Stimulated activated CD8-positive, alpha-beta memory T cell treated with anti-CD3 and anti-CD28 coated beads, Interleukin-7, amount 100 ng/mL, for 1 hour (primary cell): ENCODE measurements around the gene KPNB1.

Experiments used
- DNase-seq, 2 donors: peaks; one replicate each; pipeline ENCODE4 v3.0.0-alpha.2; 2020; ENCODE audit warnings: low read depth in 2 of 2

KPNB1 gene

DNA sequence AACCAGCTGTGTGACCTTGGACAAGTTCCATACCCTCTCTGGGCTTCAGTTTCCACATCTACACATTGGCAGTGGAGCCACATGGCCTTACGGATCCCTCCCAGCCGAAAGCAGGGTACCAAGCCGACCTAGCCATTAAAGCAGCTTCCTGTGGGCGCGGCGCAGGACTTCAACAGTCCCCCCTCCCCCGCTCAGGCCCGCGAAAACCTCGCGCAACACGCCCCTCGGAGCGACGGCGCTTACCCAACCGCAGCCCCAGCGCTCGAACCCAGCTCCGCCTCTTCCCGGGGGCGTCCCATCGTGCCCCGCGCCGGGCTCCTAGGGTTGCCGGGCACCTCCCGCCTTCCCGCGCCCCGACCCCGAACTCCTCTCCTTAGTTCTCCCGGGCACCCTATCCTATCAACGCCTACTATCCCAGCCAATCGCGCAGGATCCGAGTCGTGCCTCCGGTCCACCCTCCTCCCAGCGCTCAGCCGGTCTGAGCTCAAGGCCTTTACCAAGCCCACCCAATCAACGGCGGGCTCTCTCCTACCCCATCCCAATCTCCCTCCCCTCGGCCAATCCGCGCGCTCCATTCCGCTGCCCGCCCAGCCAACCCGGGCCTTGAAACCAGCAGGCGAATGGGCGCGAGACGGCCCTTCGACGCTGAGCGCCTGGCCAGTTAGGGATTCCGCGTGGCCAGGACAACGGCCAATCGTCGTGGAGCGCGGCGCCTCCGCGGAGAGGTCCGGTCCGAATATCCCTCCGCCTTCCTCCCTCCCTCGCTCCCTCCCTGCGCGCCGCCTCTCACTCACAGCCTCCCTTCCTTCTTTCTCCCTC lies at the start of gene KPNB1:
TSS of gene KPNB1 (plus strand) at position 767 of the 819 bp plus-strand sequence. CDS start 326 bp downstream, outside the sequence.
- DNase-seq: peak; percentile 91 to 94

DNA sequence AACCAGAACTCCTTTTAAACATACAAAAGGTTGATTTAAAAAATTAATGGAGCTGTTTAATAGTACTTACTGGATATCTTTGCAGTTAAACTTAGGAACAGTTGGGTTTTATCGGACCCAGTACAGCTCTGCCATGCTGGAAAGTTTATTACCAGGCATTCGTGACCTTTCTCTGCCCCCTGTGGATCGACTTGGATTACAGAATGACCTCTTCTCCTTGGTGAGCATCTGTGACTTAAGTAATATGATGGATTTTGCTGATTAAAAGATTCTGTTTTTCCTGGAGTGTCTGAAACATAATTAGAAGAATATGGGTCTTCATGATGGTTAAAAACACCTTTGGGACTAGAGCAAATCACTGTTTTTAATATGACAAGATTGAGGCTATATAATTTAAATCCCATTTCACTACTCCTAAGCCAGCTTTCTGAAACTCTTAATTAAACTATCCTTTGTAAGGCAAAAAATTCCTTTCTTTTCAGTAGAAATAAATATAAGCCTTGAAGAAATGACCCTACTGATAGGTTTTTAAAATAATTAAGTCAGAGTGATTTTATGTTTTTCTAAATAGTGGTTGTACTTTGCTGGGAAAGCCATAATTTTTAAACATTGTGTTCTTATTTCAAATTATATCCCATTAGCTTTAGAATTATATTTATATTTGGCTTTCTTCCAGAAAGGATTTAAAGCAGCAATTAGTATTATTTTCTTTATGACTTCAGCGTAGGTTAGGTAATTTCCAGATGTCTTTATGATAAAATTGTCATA lies 45.7 kb upstream of the KPNB1 start:
- DNase-seq: no peak

DNA sequence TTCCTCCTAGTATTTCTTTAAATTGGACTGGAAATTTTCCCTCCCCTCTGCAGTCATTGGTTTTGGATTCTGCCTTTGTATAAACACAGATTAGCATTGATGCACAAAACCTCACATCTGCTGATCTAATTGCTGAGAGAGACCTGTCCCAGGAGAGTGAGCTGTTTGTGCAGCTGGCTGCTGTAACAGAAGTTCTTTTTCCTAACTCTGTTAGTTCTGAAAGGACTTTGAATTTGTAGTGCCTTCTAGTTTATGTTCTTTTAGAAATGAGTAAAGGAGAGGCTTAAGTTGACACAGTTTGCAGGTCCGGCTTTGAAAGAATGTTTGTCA lies 45.2 kb upstream of the KPNB1 start:
- no peak for DNase-seq

DNA sequence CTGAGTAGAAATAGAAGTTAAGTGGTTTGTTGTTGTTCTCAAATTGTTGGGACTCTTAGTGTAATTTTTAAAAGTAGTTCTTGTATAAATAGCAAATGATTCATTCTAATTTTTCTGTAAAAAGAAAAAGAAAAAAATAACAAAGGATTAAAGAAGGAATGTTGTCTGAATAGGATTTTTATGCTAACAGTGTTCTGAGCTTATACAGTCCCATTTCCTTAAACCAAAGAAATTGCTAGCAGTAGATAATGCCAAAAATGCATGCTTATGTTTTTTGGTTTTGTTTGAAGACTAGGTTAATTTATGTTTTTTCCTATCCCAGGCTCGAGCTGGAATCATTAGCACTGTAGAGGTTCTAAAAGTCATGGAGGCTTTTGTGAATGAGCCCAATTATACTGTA lies 44.7 kb upstream of the KPNB1 start:
- DNase-seq: no peak

DNA sequence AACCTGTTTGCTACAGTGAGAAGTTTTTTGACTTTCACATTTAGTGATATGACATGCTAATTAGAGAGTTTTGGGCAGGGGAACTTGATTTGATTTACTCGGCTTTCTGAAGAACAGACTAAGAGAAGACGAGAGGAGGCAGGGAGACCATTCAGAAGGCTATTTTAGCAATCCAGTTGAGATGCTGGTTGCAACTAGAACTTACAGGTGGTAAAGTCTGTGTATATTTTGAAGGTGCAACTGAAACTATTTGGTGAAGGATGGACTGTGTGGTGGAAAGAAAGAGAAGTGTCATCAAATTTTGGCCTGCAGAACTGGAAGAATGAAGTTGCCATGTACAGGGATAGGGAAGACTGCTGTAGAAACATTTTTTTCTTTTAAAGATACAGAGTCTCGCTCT lies 42.2 kb upstream of the KPNB1 start:
- DNase-seq: no peak

DNA sequence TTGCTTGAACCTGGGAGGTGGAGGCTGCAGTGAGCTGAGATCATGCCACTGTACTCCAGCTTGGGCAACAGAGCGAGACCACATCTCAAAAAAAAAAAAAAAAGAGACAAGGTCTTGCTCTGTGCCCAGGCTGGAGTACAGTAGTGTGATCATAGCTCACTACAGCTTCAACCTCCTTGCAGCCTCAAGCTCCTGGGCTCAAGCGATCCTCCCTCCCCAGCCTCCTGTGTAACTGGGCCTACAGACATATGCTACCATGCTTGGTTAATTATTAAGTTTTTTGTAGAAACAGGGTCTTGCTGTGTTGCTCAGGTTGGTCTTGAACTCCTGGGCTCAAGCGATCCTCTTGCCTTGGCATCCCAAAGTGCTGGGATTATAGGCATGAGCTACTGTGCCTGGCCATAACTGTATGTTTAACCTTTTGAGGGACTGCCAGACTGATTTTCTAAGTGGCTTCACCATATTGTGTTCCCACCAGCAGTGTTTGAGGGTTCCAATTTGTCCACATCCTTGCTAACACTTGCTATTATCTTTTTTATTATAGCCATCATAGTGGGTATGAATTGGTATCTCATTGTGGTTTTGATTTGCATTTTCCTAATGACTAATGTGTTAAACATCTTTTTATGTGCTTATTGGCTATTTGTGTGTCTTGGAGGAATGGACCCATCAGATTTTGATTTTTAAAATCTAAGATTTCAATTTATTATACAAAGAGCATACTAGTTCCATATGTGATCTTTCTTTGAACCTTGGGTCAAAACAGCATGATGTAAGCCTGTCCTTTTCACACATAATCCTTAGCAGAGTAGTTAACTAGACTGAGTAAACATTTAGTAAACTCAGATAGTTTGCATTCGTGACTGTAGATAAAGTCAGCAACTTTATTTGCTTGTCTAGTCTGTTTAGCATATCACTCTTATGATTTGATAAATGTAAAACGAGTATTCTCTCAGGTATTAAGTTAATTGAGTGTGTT lies 38.1 kb upstream of the KPNB1 start:
- DNase-seq: no peak

DNA sequence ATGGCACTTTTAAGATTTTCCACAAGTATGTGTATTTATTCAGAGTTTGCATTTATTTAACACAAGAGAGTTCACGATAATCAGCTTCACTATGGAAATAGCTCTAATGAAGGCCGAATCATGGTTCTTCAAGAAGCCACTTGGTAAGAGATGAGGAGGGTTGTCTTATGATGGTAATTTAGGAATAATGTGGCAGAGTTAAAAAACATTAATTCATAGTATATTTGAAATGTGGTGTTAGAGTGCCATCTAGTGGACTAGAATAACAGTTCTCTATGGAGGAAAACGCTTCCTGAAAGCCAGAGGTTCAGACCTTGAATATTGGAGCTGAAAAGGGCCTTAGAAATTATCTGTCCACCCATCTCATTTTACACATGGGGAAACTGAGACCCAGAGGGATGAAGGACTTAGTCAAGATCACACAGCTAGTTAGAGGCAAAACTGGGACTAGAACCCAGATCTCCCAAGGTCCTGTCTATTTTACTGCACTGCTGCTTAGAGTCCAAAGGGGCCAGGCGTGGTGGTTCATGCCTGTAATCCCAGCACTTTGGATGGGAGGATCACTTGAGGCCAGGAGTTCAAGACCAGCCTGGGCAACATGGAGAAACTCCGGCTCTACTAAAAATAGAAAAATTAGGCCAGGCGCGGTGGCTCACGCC lies 33.8 kb upstream of the KPNB1 start:
- no peak for DNase-seq

DNA sequence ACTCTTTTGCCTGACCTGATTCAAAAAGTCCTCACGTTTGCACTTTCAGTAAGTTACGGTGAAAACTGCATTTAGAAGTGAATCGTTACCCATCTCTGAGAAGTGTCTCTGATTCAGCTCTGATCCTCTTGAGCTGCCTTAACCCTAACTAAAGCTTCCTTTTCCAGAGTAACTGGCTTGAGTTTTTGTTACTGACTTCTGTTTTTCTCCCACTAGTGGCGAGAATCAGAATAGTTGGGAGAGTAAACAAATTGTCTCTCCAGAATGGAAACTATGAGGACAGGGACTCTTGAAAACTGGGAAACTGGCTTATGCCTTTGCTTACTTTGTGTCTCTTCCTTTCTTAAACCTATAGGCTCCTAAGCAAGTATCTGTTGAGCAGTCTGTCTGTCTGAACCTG lies 31.3 kb upstream of the KPNB1 start:
- DNase-seq: no peak

DNA sequence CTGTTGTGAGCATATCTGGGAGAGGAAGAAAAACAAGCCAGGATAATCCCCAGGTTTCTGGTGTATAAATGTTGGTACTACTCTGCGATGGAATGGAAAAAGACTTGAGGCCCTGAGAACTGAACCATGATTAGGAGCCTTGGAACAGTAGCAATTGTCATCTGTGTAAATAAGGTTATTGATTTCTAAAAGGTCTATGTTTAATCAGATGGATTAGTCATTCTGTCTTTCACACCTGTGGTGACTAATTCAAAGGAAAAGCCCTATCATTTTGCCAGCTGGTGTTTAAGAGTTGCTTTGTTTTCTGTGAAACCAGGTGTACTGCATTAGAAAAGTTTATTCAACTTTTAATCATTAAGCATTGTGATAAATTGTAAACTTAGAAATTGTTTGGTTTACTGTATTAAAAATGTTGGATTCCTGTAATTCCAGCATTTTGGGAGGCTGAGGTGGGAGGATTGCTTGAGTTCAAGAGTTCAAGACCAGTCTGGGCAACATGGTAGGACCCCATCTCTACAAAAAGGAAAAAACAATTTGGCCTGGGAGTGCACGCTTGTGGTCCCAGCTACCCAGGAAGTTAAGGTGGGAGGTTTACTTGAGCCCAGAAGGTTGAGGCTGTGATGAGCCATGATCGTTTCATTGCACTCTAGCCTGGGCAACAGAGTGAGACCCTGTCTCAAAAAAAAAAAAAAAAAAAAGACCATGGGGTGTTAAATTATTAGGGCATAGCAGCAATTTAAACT lies 29.0 kb upstream of the KPNB1 start:
- no peak for DNase-seq

DNA sequence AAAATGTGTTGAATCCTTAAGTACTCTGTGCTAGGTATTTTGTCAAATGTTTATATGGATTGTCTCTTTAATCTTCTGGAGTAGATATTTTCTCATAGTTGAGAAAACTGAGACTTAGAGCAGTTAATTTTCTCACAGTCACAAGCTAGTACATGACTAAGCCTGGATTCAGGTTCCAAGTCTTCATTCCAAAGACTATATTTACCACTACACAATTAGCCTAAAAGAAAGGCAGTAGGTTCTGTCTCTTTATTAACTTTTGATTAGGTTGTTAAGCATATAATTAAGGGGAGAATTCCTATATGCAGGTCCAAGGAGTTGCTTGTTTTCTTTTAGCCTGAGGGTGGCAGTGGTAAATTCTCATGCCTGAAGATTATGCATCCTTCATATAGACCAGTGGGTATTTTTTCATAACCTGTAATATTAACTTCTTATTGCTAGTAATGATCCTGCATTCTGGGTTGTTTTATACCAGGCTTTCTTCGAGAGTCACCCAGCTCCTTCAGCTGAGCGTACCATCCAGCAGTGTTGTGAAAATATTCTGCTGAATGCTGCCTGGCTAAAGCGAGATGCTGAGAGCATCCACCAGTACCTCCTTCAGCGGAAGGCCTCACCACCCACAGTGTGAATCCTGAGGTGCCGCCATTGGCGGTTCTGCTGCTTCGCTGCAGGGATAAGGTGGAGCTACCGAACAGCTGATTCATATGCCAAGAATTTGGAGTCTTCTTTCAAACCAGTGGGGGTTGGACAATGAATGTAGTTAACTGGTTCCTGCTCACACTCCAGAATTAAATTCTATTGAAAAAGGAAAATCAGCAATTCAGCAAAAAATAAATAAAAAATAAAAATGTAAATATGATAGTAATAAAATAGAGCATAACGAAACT lies 28.2 kb upstream of the KPNB1 start:
- no peak for DNase-seq

DNA sequence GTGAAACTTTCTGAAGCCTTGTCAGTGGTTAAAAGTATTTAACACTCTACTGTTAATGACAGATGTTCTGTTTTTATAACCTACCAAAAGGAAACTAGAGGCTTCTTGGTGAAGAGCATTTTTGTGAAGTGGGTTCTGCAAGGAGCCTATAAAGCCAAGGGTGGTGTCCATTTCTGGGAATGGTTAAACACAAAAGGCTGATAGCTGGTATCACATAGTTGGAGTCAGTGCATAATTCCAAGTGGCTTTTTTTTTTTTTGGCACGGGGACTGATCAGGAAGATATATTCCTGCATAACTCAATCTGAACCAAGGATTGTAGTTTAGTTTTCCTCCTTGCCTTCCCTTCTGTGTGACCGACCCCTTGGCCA lies 27.6 kb upstream of the KPNB1 start:
- no peak for DNase-seq

DNA sequence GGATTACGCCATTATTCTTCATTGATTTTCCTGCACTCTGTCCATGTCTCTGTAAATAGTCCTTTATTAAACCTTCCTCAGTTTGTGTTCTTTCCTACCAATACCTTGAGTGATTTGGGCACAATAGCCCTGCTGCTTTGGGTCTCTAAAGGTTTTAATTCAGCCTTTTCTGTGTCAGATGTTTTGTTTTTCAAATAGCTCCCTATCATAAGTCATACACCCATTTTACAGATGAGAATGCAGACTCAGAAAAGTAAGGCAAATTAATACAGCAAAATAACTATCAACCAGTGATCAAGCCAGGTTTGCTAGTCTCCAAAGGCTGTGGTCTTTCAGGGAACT lies 25.0 kb upstream of the KPNB1 start:
- no peak for DNase-seq

DNA sequence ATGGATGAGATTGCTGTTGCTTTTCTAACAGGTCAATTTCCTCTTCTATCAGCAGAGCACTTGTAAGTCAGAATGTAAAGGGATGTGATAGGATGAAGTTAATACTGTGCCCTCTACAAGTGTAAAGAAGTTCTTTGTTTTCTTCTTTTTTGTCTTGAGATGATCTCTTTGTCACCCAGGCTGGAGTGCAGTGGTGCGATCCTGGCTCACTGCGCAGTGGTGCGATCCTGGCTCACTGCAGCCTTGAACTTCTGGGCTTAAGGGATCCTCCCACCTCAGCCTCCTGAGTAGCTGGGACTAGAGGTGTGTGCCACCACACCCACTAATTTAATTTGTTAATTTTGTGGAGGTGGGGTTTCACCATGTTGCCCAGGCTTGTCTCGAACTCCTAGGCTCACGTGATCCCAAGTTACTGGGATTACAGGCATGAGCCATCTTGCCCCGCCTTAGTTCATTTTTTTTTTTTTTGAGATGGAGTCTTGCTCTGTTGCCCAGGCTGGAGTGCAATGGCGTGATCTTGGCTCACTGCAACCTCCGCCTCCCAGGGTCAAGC lies 21.6 kb upstream of the KPNB1 start:
- no peak for DNase-seq

DNA sequence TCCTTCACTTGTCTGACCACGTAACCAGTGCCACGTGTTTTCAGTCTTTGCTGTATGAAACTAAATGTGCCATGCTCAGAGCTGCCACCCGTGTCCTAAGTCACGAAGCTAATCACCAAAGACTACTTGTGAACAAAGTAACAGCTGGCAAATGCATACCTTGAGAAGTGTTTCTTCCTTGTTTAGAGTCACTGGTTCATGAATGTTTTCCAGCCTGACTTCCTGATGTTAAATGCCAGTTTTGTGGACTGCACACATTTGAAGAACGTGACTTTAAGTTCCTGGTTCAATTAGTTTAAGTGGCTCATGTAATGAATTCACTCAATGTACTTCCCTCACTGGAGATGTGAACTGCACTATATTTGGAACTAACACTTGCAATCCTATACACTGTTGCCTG lies 19.9 kb upstream of the KPNB1 start:
- no peak for DNase-seq

DNA sequence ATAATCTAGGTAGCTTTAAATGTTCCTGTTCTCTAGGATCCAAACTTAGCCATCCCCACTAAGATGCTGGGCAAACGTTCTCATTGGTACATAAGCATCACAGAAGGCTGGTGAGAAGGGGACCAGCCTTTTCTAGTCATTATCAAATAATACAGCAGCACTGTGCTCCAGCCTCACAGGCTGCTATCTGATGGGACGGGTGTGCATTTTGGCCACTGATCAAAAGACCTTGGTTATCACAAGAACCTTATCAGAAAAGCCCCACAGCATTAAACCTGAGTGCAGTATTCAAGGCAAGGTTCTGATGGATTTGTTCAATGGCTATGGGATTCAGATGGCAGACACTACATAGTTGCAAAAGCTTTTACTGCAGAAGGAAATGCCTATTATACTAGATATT lies 19.1 kb upstream of the KPNB1 start:
- no peak for DNase-seq

DNA sequence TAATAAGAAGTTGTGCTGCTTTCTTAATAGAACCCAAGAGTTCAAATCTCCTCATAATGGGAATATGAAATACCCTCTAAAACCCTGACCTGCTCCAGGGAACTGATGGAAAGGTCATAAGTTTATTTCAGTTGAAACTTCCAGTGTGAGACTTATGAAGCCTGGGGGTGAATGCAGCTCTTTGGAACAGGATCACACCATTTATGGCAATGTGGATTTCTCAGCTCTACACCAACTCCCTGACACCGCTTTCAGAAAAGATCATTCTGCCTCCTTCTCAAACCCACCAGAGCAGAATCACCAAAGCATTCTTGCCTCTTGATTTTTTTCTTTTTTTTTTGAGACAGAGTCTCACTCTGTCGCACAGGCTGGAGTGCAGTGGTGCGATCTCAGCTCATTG lies 16.7 kb upstream of the KPNB1 start:
- DNase-seq: no peak

DNA sequence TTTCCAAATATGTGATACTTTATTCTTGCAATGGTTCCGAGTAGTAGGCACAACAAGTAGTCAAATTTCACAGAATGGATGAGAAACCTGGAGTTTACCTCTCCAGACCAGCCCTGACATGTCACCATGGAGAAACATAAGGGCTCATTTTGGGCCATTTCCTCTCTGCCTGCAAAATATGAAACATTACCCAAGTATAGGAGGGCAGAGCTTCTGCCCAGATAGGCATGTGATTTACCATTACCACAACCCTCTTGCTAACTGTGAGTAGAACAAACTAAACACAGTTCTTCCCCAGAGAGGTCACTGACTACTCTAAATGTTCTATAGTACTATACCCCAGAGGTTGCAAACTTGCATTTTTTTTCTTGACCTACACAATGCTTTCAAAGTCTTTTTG lies 15.7 kb upstream of the KPNB1 start:
- DNase-seq: no peak

DNA sequence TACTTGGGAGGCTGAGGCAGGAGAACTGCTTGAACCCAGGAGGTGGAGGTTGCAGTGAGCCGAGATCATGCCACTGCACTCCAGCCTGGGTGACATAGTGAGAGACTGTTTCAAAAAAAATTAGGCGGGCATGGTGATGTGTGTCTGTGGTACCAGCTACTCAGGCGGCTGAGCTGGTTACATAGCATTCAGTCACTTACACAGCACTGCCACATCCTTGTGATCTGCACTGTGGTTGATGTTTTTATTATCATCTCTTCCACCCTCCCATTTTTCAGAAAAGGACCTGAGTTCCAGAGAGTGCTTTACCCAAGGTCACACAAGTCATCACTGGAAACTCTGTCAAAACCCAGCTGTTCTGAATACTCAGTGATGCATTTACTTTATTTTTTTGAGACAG lies 14.8 kb upstream of the KPNB1 start:
- DNase-seq: no peak

DNA sequence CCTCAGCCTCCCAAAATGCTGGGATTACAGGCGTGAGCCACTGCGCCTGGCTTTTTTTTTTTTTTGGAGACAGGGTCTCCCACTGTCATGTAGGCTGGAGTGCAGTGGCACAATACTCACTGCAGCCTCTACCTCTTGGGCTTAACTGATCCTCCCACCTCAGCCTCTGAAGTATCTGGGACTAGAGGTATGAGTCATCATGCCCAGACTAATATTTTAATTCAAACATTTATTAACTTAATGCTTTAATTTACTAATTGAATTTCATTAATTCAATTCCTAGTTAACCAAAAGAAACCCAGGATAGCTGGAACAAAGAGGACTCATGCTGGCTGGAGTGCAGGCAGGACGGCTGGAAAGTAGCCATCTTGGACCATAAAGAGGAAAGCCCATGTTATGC lies 14.0 kb upstream of the KPNB1 start:
- no peak for DNase-seq
